ENCODE data around the gene ZNF776.

Gene ZNF776

DNA sequence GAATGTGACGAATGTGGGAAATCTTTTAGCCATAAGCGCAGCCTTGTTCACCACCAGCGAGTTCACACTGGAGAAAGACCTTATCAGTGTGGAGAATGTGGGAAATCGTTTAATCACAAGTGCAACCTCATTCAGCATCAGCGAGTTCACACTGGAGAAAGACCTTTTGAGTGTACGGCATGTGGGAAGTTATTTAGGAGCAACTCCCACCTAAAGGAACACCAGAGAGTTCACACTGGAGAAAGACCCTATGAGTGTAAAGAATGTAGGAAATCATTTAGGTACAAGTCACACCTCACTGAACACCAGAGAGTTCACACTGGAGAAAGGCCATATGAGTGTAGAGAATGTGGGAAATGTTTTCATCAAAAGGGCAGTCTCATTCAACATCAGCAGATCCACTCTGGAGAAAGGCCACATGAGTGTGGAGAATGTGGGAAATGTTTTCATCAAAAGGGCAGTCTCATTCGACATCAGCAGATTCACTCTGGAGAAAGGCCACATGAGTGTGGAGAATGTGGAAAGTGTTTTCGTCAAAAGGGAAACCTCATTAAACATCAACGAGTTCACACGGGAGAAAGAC lies 7.6 kb downstream of the ZNF776 start:
- Histone ChIP-seq H3K27me3 (ENCODE audit: insufficient read depth, low read depth) (no peaks in the 10 kb centered on the region; the same call in 1 of the 2 replicates), H3K4me3 (IDR thresholded peaks at IDR 0.05; ENCODE audit: insufficient read depth, low read depth, low read length) (no peak overlapping the region), H3K9ac (no peak overlapping the region), H3K27ac (no peak overlapping the region), H3K4me1 (ENCODE audit: low read depth, poor library complexity, severe bottlenecking) (no peaks in the 10 kb centered on the region), H2AFZ (ENCODE audit: low read depth) (no peak overlapping the region), H3K36me3 (ENCODE audit: insufficient read depth) (peaks cover 31% of the 10 kb centered on the region; the same call in 1 of the 2 replicates), H3K4me2 (no peak overlapping the region), H4K20me1 (ENCODE audit: insufficient read depth) (no peaks in the 10 kb centered on the region), H3K79me2 (ENCODE audit: insufficient read depth, low read depth) (no peaks in the 10 kb centered on the region; the same call in 1 of the 2 replicates)
- TF ChIP-seq, protein P1, sequence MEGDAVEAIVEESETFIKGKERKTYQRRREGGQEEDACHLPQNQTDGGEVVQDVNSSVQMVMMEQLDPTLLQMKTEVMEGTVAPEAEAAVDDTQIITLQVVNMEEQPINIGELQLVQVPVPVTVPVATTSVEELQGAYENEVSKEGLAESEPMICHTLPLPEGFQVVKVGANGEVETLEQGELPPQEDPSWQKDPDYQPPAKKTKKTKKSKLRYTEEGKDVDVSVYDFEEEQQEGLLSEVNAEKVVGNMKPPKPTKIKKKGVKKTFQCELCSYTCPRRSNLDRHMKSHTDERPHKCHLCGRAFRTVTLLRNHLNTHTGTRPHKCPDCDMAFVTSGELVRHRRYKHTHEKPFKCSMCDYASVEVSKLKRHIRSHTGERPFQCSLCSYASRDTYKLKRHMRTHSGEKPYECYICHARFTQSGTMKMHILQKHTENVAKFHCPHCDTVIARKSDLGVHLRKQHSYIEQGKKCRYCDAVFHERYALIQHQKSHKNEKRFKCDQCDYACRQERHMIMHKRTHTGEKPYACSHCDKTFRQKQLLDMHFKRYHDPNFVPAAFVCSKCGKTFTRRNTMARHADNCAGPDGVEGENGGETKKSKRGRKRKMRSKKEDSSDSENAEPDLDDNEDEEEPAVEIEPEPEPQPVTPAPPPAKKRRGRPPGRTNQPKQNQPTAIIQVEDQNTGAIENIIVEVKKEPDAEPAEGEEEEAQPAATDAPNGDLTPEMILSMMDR (conservative IDR thresholded peaks at IDR 0.05; ENCODE audit: low read depth, low read length): no peak

GRCh38 chr19:57755031-57755430 lies 8.4 kb downstream of the ZNF776 start:
- Histone ChIP-seq H3K36me3 (ENCODE audit: insufficient read depth) (peaks cover 31% of the 10 kb centered on the region; the same call in 1 of the 2 replicates), H3K27me3 (ENCODE audit: insufficient read depth, low read depth) (no peaks in the 10 kb centered on the region; the same call in 1 of the 2 replicates), H3K4me2 (no peak overlapping the region), H4K20me1 (ENCODE audit: insufficient read depth) (no peaks in the 10 kb centered on the region), H3K79me2 (ENCODE audit: insufficient read depth, low read depth) (no peaks in the 10 kb centered on the region), H3K4me1 (ENCODE audit: low read depth, poor library complexity, severe bottlenecking) (no peaks in the 10 kb centered on the region), H3K4me3 (IDR thresholded peaks at IDR 0.05; ENCODE audit: insufficient read depth, low read depth, low read length) (no peak overlapping the region), H3K27ac (no peak overlapping the region), H2AFZ (ENCODE audit: low read depth) (no peak overlapping the region), H3K9ac (no peak overlapping the region)
- TF ChIP-seq, protein P1 (conservative IDR thresholded peaks at IDR 0.05; ENCODE audit: low read depth, low read length): no peak

GRCh38 chr19:57757941-57758340 lies 11.3 kb downstream of the ZNF776 start:
- Histone ChIP-seq H3K27ac (no peak overlapping the region), H3K4me1 (ENCODE audit: low read depth, poor library complexity, severe bottlenecking) (no peaks in the 10 kb centered on the region), H3K4me2 (no peak overlapping the region), H4K20me1 (ENCODE audit: insufficient read depth) (no peaks in the 10 kb centered on the region), H3K36me3 (ENCODE audit: insufficient read depth) (peaks cover 14% of the 10 kb centered on the region; the same call in 1 of the 2 replicates), H2AFZ (ENCODE audit: low read depth) (no peak overlapping the region), H3K9ac (no peak overlapping the region), H3K27me3 (ENCODE audit: insufficient read depth, low read depth) (no peaks in the 10 kb centered on the region), H3K4me3 (IDR thresholded peaks at IDR 0.05; ENCODE audit: insufficient read depth, low read depth, low read length) (no peak overlapping the region), H3K79me2 (ENCODE audit: insufficient read depth, low read depth) (no peaks in the 10 kb centered on the region)
- TF ChIP-seq, protein P1 (conservative IDR thresholded peaks at IDR 0.05; ENCODE audit: low read depth, low read length): no peak

DNA sequence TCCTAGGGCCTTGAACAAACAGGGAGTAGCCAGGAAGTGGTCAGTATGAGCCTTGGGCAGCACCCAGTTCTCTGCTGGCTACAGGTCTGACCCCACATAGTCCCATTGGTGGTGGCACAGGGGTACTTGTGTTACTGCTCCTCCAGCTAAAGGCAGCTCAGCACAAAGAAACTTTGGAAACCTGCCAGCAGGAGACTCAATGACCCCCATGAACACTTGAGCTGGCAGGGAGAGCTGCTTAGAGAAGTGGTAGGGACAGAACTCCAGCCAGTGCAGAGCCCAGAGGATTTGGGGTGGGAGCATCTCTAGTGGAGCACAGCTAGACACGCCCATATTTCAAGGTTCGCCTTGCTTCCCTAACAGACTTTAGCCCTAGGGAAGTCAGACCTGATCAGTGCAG lies 12.5 kb downstream of the ZNF776 start:
- Histone ChIP-seq H3K36me3 (ENCODE audit: insufficient read depth) (peaks cover 3% of the 10 kb centered on the region; the same call in 1 of the 2 replicates), H3K4me2 (no peak overlapping the region), H3K27me3 (ENCODE audit: insufficient read depth, low read depth) (no peaks in the 10 kb centered on the region), H3K4me1 (ENCODE audit: low read depth, poor library complexity, severe bottlenecking) (no peaks in the 10 kb centered on the region), H3K27ac (no peak overlapping the region), H4K20me1 (ENCODE audit: insufficient read depth) (no peaks in the 10 kb centered on the region), H3K9ac (no peak overlapping the region), H2AFZ (ENCODE audit: low read depth) (no peak overlapping the region), H3K79me2 (ENCODE audit: insufficient read depth, low read depth) (no peaks in the 10 kb centered on the region), H3K4me3 (IDR thresholded peaks at IDR 0.05; ENCODE audit: insufficient read depth, low read depth, low read length) (no peak overlapping the region)
- TF ChIP-seq, protein P1 (conservative IDR thresholded peaks at IDR 0.05; ENCODE audit: low read depth, low read length): no peak
